OCI-LY1 (cell line): Measurements from ENCODE around the gene SEPHS1.

ENCODE experiments used
- H2AFZ ChIP-seq: fragments of 200-600 bp; sonication (generic), shearing (Covaris generic); 2 replicates; pipeline ENCODE4 v1.6.0; 2014; ENCODE audit warnings: antibody characterized with exemption, mild to moderate bottlenecking, low read length
- H3F3A ChIP-seq: fragments of 200-600 bp; sonication (generic), shearing (Covaris generic); 2 replicates; pipeline ENCODE4 v1.6.0; 2014; ENCODE audit warnings: mild to moderate bottlenecking, antibody characterized with exemption, low read length, moderate library complexity; ENCODE audit not compliant: insufficient read depth
- H3K27ac ChIP-seq: fragments of 200-600 bp; sonication (generic); 2 replicates; pipeline ENCODE4 v1.5.1; 2014; ENCODE audit warnings: low read length, mixed run types, mild to moderate bottlenecking, low read depth; ENCODE audit not compliant: poor library complexity, severe bottlenecking
- H3K27me3 ChIP-seq: fragments of 200-600 bp; sonication (generic); 2 replicates; pipeline ENCODE4 v1.6.0; 2014; ENCODE audit warnings: antibody characterized with exemption, mild to moderate bottlenecking, low read length, moderate library complexity; ENCODE audit not compliant: insufficient read depth
- H3K36me3 ChIP-seq: fragments of 200-600 bp; sonication (generic); 2 replicates; pipeline ENCODE4 v1.6.1; 2014; ENCODE audit warnings: mild to moderate bottlenecking, antibody characterized with exemption, low read length, moderate library complexity, mixed read lengths; ENCODE audit not compliant: insufficient read depth
- H3K4me1 ChIP-seq: fragments of 200-600 bp; sonication (generic); 2 replicates; pipeline ENCODE4 v1.5.1; 2014; ENCODE audit warnings: mild to moderate bottlenecking, low read length, moderate library complexity; ENCODE audit not compliant: insufficient read depth, severe bottlenecking
- H3K4me2 ChIP-seq: fragments of 200-600 bp; sonication (generic), shearing (Covaris generic); 2 replicates; pipeline ENCODE4 v1.6.1; 2014; ENCODE audit warnings: low read length
- H3K4me3 ChIP-seq: fragments of 200-600 bp; sonication (generic); 2 replicates; pipeline ENCODE4 v1.5.1; 2014; ENCODE audit warnings: low read length, low read depth, mild to moderate bottlenecking, mixed read lengths; ENCODE audit not compliant: poor library complexity, severe bottlenecking
- H3K79me2 ChIP-seq: fragments of 200-600 bp; shearing (Covaris generic); 2 replicates; pipeline ENCODE4 v1.6.1; 2016; ENCODE audit warnings: mixed run types, low read length, mixed read lengths; ENCODE audit not compliant: insufficient read depth
- H3K9ac ChIP-seq: fragments of 200-600 bp; sonication (generic), shearing (Covaris generic); 2 replicates; pipeline ENCODE4 v1.6.1; 2014; ENCODE audit warnings: mild to moderate bottlenecking, low read length, mixed read lengths
- H3K9me2 ChIP-seq: fragments of 200-600 bp; sonication (generic), shearing (Covaris generic); 2 replicates; pipeline ENCODE4 v1.6.1; 2014; ENCODE audit warnings: low read depth, mild to moderate bottlenecking, low read length, mixed read lengths
- H3K9me3 ChIP-seq: fragments of 200-600 bp; shearing (Covaris generic); 2 replicates; pipeline ENCODE4 v1.6.1; 2014; ENCODE audit warnings: low read length, mixed read lengths
- H4K20me1 ChIP-seq: fragments of 200-600 bp; sonication (generic), shearing (Covaris generic); 2 replicates; pipeline ENCODE4 v1.6.0; 2016; ENCODE audit warnings: mild to moderate bottlenecking, low read length; ENCODE audit not compliant: insufficient read depth
- EZH2 ChIP-seq: fragments of 200-600 bp; sonication (generic), shearing (Covaris generic); IDR thresholded peaks from 2 replicates; pipeline ENCODE4 v1.8.0; 2017; ENCODE audit warnings: borderline replicate concordance, mixed run types, mild to moderate bottlenecking, antibody characterized with exemption, low read length, moderate library complexity, mixed read lengths
- TF ChIP-seq, protein P1 (sequence below): fragments of 200-600 bp; sonication (generic), shearing (Covaris generic); IDR thresholded peaks from 2 replicates; pipeline ENCODE4 v1.5.1; 2017; ENCODE audit warnings: mild to moderate bottlenecking, antibody characterized with exemption, low read length, moderate library complexity, mixed read lengths

Gene SEPHS1

DNA sequence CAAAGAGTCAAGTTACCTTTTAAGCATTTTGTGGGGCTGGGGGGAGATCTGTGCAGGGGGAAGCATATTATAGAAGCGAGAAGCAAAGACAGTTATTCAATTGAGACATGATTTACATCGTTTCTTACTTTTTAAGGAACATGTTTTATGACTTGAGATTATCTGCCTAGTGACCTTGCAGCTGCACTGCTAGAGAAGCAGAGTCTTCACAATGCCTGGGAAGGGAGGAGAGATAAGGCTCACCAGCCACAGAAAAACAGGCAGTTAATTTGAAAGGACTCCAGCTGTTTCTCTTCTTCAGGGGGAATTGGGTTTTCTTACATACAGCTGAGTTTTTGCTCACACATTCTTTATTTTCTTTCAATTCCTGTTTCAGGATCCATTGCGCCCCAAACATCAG is 79.3 kb downstream of the SEPHS1 start:
- Histone ChIP-seq H3K9me3 (no peaks in the 10 kb centered on the region), H3K9ac (no peak overlapping the region), H3K79me2 (no peaks in the 10 kb centered on the region), H3K27me3 (no peaks in the 10 kb centered on the region), H3K9me2 (no peaks in the 10 kb centered on the region), H2AFZ (no peak overlapping the region), H3K4me3 (no peak overlapping the region), H4K20me1 (no peaks in the 10 kb centered on the region), H3K4me2 (no peak overlapping the region), H3K27ac (no peak overlapping the region), H3F3A (no peaks in the 10 kb centered on the region), H3K4me1 (peaks cover 21% of the 10 kb centered on the region), H3K36me3 (no peaks in the 10 kb centered on the region)
- TF ChIP-seq EZH2, result no peak
- TF ChIP-seq, protein P1, sequence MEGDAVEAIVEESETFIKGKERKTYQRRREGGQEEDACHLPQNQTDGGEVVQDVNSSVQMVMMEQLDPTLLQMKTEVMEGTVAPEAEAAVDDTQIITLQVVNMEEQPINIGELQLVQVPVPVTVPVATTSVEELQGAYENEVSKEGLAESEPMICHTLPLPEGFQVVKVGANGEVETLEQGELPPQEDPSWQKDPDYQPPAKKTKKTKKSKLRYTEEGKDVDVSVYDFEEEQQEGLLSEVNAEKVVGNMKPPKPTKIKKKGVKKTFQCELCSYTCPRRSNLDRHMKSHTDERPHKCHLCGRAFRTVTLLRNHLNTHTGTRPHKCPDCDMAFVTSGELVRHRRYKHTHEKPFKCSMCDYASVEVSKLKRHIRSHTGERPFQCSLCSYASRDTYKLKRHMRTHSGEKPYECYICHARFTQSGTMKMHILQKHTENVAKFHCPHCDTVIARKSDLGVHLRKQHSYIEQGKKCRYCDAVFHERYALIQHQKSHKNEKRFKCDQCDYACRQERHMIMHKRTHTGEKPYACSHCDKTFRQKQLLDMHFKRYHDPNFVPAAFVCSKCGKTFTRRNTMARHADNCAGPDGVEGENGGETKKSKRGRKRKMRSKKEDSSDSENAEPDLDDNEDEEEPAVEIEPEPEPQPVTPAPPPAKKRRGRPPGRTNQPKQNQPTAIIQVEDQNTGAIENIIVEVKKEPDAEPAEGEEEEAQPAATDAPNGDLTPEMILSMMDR, result no peak

DNA sequence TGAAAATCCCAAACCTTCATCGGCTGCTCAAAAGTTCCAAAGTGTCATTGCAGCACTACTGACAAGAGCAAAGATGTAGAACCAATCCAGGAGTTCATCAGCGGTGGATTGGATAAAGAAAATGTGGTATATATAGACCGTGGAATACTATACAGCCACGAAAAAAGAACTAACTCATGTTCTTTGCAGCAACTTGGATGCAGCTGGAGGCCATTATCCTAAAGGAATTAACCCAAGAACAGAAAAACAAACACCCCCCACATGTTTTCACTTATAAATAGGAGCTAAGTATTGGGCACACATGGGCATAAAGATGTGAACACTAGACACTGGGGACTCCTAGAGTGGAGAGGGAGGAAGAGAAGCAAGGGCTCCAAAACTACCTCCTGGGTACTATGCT is 79.8 kb downstream of the SEPHS1 start:
- no peaks in the 10 kb centered on the region for H3K9me2 ChIP-seq
- H3K27me3 ChIP-seq, result no peaks in the 10 kb centered on the region
- H3F3A ChIP-seq, result no peaks in the 10 kb centered on the region
- H3K4me2 ChIP-seq, result no peak overlapping the region
- H3K4me3 ChIP-seq, result no peak overlapping the region
- no peaks in the 10 kb centered on the region for H3K79me2 ChIP-seq
- TF ChIP-seq, protein P1, result no peak
- TF ChIP-seq EZH2, result no peak
- H3K4me1 ChIP-seq, result peaks cover 21% of the 10 kb centered on the region
- no peaks in the 10 kb centered on the region for H3K36me3 ChIP-seq
- no peak overlapping the region for H2AFZ ChIP-seq
- no peaks in the 10 kb centered on the region for H3K9me3 ChIP-seq
- no peaks in the 10 kb centered on the region for H4K20me1 ChIP-seq
- H3K27ac ChIP-seq, result no peak overlapping the region
- H3K9ac ChIP-seq, result no peak overlapping the region
